GM13977 (cell line): ENCODE measurements around the gene MSRB3.

Experiments used
- DNase-seq: peaks from one replicate; pipeline ENCODE4 v3.0.0; 2012; ENCODE audit warnings: low spot score
- in situ Hi-C: fragments of 300-500 bp; cut with MboI; formaldehyde crosslinking; loops from one replicate; pipeline ENCODE4 v1.12.0; 2022; ENCODE audit warnings: low sequenced_read_pairs, low pct_unique_long_range_greater_than_20kb, mixed read lengths, inconsistent platforms; ENCODE audit not compliant: unreplicated experiment
- TF ChIP-seq, protein P1 (sequence below): IDR thresholded peaks from 2 replicates; pipeline ENCODE4 v1.5.1; 2012; ENCODE audit warnings: mild to moderate bottlenecking, control low read depth; ENCODE audit not compliant: insufficient read depth; ENCODE audit errors: extremely low read depth, missing control alignments

Gene MSRB3

DNA sequence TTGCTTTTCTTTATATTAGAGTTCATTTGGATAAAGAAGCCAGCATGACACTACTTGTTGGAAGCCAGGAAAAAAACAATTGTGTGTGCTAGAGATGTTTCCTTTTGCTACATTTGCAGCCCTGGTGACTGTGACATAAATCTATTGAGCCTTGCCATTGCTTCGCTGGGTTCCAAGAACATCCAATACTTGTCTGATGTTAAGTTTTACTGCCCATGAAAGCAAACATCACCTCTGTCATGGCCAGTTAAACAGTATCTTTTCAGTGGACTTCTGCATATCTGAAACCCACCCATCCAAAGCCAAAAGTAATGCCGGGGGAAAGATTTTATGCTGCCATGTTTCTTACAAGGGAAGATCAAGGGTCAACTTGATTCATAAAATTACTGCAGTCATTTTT is 184.0 kb downstream of the MSRB3 start:
- TF ChIP-seq, protein P1, sequence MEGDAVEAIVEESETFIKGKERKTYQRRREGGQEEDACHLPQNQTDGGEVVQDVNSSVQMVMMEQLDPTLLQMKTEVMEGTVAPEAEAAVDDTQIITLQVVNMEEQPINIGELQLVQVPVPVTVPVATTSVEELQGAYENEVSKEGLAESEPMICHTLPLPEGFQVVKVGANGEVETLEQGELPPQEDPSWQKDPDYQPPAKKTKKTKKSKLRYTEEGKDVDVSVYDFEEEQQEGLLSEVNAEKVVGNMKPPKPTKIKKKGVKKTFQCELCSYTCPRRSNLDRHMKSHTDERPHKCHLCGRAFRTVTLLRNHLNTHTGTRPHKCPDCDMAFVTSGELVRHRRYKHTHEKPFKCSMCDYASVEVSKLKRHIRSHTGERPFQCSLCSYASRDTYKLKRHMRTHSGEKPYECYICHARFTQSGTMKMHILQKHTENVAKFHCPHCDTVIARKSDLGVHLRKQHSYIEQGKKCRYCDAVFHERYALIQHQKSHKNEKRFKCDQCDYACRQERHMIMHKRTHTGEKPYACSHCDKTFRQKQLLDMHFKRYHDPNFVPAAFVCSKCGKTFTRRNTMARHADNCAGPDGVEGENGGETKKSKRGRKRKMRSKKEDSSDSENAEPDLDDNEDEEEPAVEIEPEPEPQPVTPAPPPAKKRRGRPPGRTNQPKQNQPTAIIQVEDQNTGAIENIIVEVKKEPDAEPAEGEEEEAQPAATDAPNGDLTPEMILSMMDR, result no peak
- DNase-seq, result no peak
- in situ Hi-C loops, result no loop called here

DNA sequence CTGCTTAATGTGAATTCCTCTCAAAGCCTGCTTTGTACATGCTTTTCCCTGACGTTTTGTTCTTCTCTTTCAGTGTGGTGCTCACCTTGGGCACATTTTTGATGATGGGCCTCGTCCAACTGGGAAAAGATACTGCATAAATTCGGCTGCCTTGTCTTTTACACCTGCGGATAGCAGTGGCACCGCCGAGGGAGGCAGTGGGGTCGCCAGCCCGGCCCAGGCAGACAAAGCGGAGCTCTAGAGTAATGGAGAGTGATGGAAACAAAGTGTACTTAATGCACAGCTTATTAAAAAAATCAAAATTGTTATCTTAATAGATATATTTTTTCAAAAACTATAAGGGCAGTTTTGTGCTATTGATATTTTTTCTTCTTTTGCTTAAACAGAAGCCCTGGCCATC is 184.6 kb downstream of the MSRB3 start:
- DNase-seq, result no peak
- in situ Hi-C loops, result no loop called here
- TF ChIP-seq, protein P1, result no peak

DNA sequence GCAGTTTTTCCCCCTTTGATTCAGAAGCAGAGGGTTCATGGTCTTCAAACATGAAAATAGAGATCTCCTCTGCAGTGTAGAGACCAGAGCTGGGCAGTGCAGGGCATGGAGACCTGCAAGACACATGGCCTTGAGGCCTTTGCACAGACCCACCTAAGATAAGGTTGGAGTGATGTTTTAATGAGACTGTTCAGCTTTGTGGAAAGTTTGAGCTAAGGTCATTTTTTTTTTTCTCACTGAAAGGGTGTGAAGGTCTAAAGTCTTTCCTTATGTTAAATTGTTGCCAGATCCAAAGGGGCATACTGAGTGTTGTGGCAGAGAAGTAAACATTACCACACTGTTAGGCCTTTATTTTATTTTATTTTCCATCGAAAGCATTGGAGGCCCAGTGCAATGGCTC is 185.1 kb downstream of the MSRB3 start:
- TF ChIP-seq, protein P1, result no peak
- no peak for DNase-seq
- in situ Hi-C loops, result no loop called here

DNA sequence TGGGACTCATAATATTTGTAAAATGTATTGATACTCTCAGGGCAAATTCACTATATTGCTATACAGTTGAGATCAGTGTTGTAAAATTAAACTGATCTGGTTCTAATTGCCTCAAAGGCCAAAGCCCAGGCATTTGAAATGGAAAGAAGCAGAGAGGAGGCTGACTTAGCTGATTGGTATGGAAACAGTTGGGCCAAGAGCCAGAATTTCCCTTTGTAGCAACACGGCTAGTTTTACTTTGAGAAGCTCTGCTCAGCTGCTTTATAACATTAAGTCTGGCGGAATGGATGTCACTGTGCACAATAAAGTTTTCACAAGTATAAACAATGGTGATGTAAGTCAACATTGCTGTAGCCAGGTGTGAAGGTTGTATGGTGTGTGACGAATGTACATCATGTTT is 186.4 kb downstream of the MSRB3 start:
- in situ Hi-C loops, result no loop called here
- no peak for DNase-seq
- TF ChIP-seq, protein P1, result no peak

DNA sequence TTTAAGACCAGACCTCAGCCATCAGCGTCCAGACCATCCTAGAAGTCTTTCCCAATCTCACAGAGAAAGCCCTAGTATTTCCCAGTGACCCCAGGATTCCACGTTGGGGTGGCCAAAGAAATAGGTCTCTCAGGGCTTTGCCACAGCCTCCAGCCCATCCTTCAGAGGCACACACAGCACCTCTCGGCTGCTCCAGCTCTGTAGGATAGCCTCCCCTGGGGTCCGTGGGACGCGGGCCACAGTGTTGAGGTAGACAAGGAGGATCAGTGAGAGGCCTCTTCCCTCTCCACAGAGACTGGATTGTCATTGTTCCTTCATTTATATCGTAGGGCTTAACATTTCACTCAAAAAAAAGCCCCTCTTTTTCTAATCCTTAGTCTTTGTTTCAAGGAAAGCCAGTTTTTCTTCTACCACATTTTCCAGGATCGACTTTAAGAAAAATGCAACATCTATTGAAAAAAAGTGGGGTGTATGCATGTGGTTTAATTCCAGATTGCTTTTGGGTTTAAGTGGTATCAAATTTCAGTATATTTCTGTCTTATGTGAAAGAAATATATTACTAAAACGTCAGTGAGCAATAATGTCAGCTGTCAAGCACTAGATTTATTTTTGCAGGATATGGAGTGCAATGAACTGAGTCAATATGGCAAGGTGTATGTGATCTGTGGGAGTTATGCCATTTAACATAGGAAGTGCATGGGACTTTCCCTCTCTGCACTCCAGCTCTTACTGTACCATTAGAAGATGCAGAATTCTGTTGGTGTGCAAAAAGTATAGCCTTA is 187.5 kb downstream of the MSRB3 start:
- DNase-seq, result no peak
- TF ChIP-seq, protein P1, result no peak
- in situ Hi-C loops, result no loop called here

DNA sequence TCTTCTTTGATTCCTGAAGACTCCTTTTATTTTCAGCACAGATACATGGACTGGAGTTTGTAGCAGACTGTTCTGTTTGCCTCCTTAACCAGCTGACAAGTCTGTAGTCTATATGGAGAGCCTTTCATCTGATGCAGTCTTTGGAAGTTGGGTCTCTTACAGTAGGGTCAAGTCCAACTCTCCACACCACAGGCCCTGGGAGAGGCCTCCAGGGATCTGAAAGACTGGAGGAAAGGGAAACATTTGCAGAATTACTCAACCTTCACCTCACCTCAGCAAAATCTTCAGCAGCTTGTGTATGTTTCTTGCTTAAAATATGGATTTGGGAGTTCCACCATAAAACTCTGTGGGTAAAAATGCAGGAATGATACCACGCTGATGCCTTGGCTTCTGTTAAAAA is 188.4 kb downstream of the MSRB3 start:
- no peak for DNase-seq
- in situ Hi-C loops, result no loop called here
- TF ChIP-seq, protein P1, result no peak
